Measurements from ENCODE around the gene KIF6.

KIF6 gene

GRCh38 chr6:39602601-39603519 lies 122.3 kb downstream of the KIF6 start:
- Histone ChIP-seq H3K27me3 (ENCODE audit: insufficient read depth, low read depth, severe bottlenecking) (no peaks in the 10 kb centered on the region), H3K9me3 (ENCODE audit: severe bottlenecking) (no peaks in the 10 kb centered on the region), H3K4me3 (ENCODE audit: low read depth, low read length) (no peak overlapping the region), H3K27ac (no peak overlapping the region), H3K36me3 (no peaks in the 10 kb centered on the region)
- TF ChIP-seq, protein P1, sequence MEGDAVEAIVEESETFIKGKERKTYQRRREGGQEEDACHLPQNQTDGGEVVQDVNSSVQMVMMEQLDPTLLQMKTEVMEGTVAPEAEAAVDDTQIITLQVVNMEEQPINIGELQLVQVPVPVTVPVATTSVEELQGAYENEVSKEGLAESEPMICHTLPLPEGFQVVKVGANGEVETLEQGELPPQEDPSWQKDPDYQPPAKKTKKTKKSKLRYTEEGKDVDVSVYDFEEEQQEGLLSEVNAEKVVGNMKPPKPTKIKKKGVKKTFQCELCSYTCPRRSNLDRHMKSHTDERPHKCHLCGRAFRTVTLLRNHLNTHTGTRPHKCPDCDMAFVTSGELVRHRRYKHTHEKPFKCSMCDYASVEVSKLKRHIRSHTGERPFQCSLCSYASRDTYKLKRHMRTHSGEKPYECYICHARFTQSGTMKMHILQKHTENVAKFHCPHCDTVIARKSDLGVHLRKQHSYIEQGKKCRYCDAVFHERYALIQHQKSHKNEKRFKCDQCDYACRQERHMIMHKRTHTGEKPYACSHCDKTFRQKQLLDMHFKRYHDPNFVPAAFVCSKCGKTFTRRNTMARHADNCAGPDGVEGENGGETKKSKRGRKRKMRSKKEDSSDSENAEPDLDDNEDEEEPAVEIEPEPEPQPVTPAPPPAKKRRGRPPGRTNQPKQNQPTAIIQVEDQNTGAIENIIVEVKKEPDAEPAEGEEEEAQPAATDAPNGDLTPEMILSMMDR (IDR thresholded peaks at IDR 0.05; ENCODE audit: low read depth, low read length), result no peak
- no peak for DNase-seq

DNA sequence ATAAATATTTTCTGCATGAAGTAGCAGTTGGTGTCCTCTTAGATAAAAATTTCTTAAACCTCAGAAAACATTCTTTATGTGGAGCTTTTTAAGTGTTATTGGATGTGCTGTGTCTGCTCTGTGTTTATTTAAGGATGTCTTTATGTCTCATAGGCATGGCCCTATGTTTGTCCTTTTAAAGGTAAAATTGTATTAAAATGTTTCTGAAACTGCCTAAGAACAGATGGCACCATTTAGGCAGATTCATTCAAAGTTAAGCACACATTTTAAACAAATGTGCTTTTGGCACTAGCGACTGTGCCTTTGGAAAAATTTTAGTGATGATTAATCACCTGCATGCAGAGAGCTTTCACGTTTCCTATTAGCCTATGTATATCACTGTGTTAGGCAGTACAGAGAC lies 125.2 kb downstream of the KIF6 start:
- Histone ChIP-seq H3K4me3 (ENCODE audit: low read depth, low read length) (no peak overlapping the region), H3K27ac (no peak overlapping the region), H3K9me3 (ENCODE audit: severe bottlenecking) (no peaks in the 10 kb centered on the region), H3K27me3 (ENCODE audit: insufficient read depth, low read depth, severe bottlenecking) (no peaks in the 10 kb centered on the region), H3K36me3 (no peaks in the 10 kb centered on the region)
- DNase-seq, result no peak
- TF ChIP-seq, protein P1 (IDR thresholded peaks at IDR 0.05; ENCODE audit: low read depth, low read length), result no peak

- TF ChIP-seq, protein P1 (IDR thresholded peaks at IDR 0.05; ENCODE audit: low read depth, low read length), result no peak
- Histone ChIP-seq H3K9me3 (ENCODE audit: severe bottlenecking) (no peaks in the 10 kb centered on the region), H3K27me3 (ENCODE audit: insufficient read depth, low read depth, severe bottlenecking) (no peaks in the 10 kb centered on the region), H3K36me3 (no peaks in the 10 kb centered on the region), H3K27ac (no peak overlapping the region), H3K4me3 (ENCODE audit: low read depth, low read length) (no peak overlapping the region)
- no peak for DNase-seq
Observed at GRCh38 chr6:39599341-39599740, 125.9 kb downstream of the KIF6 start.

DNA sequence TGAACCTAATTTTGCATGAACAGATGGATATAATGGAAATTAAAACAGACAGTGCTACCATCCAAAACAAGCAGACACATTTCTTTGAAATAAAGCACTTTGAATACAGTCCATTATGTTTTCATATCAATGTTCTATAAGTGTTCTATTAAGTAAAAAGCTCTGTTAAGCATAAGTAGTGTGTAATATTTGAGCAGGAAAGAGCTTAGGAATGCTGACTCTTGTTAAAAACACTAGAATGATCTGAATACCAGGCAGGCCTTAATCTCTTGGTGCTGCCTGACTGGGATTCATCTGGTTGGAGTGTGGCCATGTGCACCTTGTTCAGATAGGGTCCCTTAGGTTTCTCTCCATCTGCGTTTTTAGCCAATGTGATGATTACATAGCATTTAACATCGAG lies 130.9 kb downstream of the KIF6 start:
- no peak overlapping the region for H3K27ac ChIP-seq
- no peak overlapping the region for H3K4me3 ChIP-seq (ENCODE audit: low read depth, low read length)
- H3K36me3 ChIP-seq, result no peaks in the 10 kb centered on the region
- TF ChIP-seq, protein P1 (IDR thresholded peaks at IDR 0.05; ENCODE audit: low read depth, low read length), result no peak
- no peak for DNase-seq
- no peaks in the 10 kb centered on the region for H3K9me3 ChIP-seq (ENCODE audit: severe bottlenecking)
- H3K27me3 ChIP-seq (ENCODE audit: insufficient read depth, low read depth, severe bottlenecking), result no peaks in the 10 kb centered on the region

DNA sequence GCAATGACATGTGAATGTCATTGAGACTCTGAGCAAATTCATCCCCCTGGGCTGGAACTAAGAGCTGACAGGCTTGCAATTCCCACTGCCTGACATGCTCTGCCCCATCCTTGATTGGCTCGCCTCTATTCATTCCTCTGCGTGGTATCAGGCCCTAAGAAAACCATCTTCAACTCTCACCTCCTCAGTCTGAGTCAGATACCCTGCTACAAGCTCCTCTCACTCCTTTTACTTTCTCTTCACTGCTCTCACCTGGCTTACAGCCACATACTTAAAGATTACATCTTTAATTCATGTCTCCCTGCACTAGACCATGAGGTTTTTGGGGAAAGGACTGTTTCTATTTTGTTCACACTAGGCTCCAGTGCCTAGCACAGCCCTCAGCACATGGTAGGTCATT lies 131.6 kb downstream of the KIF6 start:
- Histone ChIP-seq H3K27me3 (ENCODE audit: insufficient read depth, low read depth, severe bottlenecking) (no peaks in the 10 kb centered on the region), H3K4me3 (ENCODE audit: low read depth, low read length) (no peak overlapping the region), H3K36me3 (no peaks in the 10 kb centered on the region), H3K9me3 (ENCODE audit: severe bottlenecking) (no peaks in the 10 kb centered on the region), H3K27ac (no peak overlapping the region)
- no peak for DNase-seq
- TF ChIP-seq, protein P1 (IDR thresholded peaks at IDR 0.05; ENCODE audit: low read depth, low read length), result no peak
